ENCODE data around the gene IGBP1.

IGBP1 gene

DNA sequence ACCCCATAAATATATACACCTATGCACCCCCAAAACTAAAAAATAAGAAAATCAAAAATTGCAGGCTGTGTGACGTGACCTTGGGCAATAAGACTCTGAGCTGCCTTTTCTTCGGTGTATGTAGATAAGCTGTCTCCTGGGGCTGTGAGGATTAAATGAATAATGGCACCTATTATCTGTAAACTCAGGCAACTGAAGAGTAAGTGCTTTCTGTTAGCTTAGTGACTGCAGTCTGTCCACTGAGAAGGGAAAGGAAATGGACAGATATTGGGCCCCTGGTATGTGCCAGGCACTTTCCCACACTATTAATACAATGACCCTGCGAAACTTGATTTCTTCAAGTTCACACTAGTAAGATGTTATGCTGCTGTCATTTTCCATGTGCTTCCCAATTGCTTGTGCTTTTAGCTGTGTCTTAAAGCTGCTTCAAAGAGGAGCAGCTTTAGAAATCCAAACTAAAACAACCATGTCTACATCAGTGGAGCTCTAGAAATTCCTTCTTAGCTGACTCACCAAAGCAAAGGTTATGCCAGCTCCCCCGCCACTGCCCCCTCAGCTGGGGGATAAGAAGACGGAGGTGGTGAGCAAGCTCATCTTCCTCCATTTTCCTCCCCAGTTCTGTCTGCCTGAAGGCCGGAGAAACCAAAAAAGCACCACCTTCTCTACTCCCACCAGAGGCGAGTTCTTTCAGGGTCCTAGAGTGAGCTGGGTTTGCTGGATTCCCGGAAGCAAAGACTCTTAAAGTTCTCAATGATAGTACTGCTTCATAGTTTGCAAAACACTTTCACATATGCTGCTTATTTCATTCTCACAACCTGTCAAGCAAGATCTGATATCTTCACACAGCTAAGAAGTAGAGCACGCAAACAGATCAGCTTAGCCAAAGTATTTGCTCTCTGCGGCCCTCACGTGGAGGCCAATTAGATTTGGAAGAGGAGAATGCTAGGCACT is 35.3 kb downstream of the IGBP1 start:
- no peak for DNase-seq

GRCh38 chrX:70169281-70169680 is 36.0 kb downstream of the IGBP1 start:
- no peak for DNase-seq

- no peak for DNase-seq
Observed at GRCh38 chrX:70171624-70172023, 38.4 kb downstream of the IGBP1 start.

DNA sequence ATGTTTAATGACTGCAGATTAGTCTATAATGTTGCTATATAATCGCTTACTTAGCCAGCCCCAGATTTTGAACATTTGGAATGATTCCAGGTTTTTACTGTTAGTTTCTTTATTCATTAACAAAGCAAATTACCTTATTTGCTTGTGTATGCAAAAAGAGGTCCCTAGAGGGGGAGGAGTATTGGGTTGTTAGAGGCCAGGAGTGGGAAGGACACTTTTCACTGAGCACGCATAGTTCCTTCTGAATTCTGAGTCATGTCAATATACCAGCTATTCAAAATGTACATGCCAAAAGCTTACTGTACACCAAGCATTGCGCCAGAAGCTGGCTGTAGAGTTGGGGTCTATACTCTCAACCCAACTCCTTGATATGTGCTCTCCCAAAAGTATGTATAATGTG is 39.0 kb downstream of the IGBP1 start:
- DNase-seq: no peak

- DNase-seq: no peak
Observed at GRCh38 chrX:70172964-70173363, 39.7 kb downstream of the IGBP1 start.

- DNase-seq: no peak
Observed at GRCh38 chrX:70174754-70175153, 41.5 kb downstream of the IGBP1 start.

GRCh38 chrX:70175338-70175737 is 42.1 kb downstream of the IGBP1 start:
- no peak for DNase-seq

DNA sequence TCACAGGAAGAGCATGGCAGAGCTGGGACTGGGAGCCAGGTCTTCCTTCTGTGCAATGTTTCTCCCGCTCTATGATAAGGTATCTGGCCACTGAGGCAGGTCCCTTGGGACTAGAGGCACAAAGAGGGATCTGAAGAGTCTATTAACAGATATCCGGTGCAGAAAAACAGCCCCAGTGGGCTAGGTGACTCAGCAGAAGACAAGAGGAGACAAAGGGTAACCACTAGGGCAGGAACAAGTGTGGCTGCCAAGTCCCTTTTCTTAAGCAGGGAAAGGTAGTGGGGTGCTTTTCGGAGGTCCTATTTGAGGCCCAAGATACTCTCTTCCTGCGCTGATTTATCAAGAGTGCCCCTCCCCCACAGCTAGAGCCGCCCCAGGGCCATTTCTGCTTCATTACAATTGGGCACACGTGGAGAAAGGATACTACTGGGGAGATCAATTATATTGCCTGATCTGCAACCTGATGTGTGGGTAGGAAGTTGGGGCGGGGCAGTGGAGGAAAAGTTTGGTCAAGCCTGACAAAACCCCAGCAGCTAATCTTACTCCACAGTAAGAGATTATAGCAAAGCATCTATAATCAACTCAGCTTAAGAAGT is 43.8 kb downstream of the IGBP1 start, which contains the start of gene DGAT2L6:
Gene DGAT2L6, plus strand, starts transcription at position 546 of the 596 bp plus-strand sequence. CDS start 100 bp downstream, outside the sequence.
- DNase-seq: peak in 1 of 2 experiments; percentile 6

DNA sequence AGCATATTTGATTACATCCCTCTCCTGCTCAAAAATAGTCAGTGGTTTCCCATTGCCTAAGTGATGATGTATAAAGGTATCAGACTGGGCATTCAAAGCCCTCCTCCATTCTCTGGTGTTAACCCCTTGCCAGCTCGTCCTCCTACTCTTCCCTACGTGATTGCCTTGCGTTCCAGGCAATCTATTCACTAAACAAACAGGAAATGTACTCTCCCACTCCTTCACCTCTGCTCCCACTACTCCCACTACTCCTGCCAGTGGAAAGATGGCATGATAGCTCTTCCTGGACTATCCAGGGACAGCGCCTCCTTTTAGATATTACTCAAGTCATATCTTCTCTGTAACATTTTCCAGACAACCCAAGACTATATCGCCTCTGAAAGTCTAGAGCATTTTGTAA is 49.8 kb downstream of the IGBP1 start:
- no peak for DNase-seq

DNA sequence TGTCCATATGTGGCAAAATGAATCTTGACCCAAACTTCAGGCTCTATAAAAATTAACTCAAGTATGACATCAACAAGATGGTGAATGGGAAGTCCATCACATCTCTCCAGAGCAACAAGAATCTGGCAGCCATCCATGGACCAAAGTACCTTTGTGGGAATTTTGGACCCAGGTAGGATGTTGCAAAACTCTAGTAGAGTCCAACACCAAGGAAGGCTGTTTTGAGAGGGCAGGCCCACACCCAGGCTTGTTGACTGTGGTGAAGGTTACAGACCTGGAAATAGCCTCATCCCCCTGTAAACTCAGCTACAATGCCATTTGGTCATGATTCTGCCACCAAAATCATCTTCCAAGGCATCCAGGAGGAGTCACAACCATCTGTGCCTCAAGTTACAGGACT is 57.0 kb downstream of the IGBP1 start:
- no peak for DNase-seq

DNA sequence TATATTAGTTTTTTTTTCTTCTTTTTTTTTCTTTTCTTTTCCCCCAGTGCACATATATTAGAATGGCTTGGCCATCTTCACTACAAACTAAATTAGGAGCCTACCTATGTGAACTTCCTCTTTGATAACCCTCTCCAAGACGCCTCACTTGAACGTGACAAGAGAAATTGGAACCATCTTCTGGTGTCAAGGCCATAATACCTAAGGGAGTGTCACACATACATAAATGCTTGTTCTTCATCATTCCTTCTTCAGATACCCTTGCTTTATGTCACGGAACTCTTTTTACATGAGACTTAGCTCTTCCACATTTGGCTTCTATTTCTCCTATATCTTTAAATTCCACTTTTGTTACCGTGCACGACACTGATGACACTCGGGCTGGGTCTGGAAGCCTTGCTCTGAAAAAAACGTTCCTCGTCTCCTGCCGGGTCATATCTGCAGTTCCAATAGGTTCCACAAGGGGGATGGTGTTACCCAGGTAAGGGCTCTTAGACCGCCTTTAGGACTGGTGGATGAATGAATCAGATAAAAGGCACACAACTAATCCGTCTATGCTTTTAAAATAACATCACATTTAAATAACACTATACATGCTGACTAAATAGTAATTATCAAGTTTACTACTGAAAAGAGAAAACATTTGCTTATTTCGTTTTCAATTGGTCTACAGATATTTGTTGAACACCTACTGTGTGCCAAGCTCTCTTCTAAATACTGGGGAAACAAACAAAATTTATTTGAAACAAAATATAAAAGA is 63.9 kb downstream of the IGBP1 start:
- peak; percentile 64 to 72 for DNase-seq

GRCh38 chrX:70201732-70202131 is 68.5 kb downstream of the IGBP1 start:
- DNase-seq: no peak

GRCh38 chrX:70208479-70208878 is 75.2 kb downstream of the IGBP1 start:
- DNase-seq: no peak

DNA sequence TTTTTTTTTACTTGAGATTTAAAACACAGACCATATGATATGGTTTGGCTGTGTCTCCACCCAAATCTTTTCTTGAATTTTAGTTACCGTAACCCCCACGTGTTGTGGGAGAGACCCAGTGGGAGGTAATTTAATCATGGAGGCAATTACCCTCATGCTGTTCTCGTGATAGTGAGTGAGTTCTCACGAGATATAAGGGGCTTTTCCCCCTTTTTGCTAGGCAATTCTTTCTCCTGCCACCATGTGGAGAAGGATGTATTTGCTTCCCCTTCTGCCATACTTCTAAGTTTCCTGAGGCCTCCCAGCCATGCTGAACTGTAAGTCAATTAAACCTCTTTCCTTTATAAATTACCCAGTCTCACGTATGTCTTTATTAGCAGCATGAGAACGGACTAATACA is 76.3 kb downstream of the IGBP1 start:
- DNase-seq: peak in 1 of 2 experiments; percentile 11

Data from NCI-H2081 (cell line).